HG03135 (cell line): Measurements from ENCODE around the gene CD226.
"Not testable (repeated sequence)": the region's sequence is repeated elsewhere in the genome, so short reads cannot be mapped to it uniquely, and the experiment has no call there.

Source experiments
- ATAC-seq: cut with Tn5 transposase; IDR thresholded peaks from one replicate; pipeline ENCODE4 v1.9.1; 2021; ENCODE audit warnings: mild to moderate bottlenecking, moderate library complexity; ENCODE audit not compliant: unreplicated experiment

Gene CD226

DNA sequence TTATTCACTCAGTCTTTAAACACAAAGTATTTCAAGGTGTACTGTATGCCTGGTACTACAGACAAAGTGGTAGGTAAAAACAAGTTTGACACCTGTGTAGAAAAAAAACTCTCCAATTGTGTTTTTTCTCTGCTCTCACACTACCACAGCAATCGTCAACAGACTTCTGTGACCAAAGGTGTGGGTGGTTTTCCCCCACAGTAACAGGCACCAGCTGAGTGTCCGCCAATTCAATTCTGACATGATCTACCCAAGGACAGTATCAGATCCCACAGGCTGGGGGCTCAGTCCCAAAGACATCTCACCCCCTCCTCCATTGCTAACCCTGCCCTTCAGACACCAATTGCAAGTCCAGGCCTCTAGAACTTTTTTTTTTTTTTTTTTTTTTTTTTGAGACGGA is 71.2 kb downstream of the CD226 start:
- no peak for ATAC-seq

DNA sequence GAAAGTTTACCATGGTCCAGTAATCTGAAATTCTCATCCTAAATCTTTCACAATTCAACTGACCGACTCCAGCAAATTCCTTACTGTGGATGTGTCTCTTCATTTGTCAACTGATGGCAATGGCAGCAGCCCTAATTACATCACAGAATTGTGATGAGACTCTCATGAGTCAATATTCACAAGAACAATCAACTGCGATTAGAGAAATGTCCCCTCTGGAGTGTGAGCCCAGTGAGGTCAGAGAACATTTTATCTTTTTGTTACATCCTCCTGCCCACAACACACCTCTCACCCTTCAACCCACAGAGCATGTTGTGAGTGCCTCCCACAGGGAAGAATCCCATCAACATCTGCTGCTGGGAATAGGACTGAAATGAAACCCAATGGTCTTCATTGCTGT is 73.6 kb downstream of the CD226 start:
- no peak for ATAC-seq

GRCh38 chr18:69872661-69873060 is 75.0 kb downstream of the CD226 start:
- no peak for ATAC-seq

DNA sequence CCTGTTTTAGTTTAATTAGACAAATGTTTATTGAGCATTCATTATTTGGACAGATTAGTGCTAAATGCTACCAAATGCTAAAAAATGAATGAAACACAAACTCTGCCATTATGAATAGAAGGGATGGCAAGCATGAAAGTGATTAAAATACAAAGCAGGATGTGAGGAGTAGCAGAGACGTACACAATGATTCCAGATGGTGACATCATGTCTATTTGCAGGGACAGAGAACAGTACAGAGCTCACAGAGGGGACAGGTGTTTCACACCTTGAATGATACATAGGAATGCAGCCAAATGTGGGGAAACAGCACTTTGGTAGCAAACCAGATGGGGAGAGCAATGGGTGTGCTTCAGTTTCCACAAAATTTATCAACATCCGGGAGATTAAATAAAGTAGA is 76.3 kb downstream of the CD226 start:
- ATAC-seq, result no peak

- no peak for ATAC-seq
Observed at GRCh38 chr18:69870736-69871135, 76.9 kb downstream of the CD226 start.

- ATAC-seq, result no peak
Observed at GRCh38 chr18:69866212-69866611, 81.5 kb downstream of the CD226 start.

- ATAC-seq, result no peak
Observed at GRCh38 chr18:69865776-69866175, 81.9 kb downstream of the CD226 start.

DNA sequence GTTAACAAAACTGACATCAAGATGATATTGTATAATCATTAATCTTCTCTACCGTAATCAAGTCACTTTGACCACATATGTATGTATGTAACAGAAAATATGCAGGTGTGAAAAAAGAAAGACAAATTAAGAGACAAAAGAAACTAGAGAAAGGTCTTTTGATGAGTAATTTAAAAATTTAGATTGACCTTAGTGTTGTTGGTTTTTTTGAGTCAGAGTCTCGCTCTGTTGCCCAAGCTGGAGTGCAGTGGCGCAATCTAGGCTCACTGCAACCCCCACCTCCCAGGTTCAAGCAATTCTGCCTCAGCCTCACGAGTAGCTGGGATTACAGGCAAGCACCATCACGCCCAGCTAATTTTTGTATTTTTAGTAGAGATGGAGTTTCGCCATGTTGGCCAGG is 82.9 kb downstream of the CD226 start:
- ATAC-seq, result peak; percentile 73

GRCh38 chr18:69858897-69859296 is 88.8 kb downstream of the CD226 start:
- no peak for ATAC-seq

GRCh38 chr18:69854455-69854854 is 93.2 kb downstream of the CD226 start:
- no peak for ATAC-seq

DNA sequence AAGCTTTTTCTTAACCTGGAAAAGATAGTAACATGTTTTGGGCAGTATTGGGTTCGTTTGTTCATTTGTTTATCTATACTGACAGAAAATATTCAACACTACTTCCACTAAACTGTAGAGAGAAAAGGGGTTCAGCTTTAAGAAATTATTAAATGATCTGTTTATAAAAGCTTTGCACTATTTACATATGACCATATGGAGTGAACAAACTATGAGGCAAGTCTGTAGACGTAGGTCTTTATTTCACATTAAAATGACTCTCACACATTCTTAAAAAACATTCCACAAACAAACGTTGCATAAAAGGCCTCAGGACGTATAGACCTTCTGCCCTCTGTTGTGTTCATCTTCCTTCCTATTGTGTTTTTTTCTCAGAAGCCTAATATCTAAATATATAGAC is 94.6 kb downstream of the CD226 start:
- ATAC-seq, result no peak

- ATAC-seq, result no peak
Observed at GRCh38 chr18:69845593-69846506, 101.8 kb downstream of the CD226 start.

GRCh38 chr18:69844656-69845055 is 103.0 kb downstream of the CD226 start:
- ATAC-seq, result no peak

DNA sequence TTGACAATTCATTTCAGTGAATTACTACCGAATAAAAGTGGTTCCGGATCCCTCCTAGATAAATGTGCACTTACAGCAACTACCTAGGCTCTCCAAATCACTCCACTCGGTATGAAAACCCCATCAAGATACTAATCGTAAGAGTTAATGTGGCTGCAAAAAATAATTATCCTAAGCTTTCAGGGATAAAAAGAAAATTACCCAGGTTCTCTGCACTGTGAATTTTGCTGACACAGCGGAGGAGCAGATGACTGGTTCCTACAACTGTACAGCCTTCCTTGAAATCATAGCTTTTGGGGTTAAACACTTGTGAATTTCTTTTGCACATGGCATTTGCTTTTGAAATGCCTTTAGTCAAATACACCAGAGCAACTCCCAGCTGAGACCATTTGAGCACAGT is 104.7 kb downstream of the CD226 start:
- ATAC-seq, result no peak

- no peak for ATAC-seq
Observed at GRCh38 chr18:69841117-69841516, 106.6 kb downstream of the CD226 start.

- no peak for ATAC-seq
Observed at GRCh38 chr18:69840445-69840844, 107.2 kb downstream of the CD226 start.

DNA sequence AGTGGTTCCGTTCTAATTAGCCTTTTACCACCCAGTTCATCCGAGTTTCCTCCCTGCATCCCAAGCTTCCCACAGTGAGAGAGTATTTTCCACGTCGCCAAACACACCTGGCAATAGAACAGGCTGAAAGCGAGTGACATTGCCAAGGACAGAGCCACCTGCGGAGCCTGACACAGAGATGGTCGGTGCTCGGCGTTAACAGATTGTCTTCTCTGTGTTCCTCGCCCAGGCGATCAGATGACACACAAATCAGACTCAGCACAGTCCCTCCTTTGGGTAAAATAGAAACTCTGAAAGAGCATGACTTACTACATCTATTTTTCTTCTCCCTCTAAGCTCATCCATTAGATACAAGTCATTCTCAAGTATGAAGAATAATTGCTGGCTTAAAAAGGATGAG is 107.7 kb downstream of the CD226 start:
- no peak for ATAC-seq

DNA sequence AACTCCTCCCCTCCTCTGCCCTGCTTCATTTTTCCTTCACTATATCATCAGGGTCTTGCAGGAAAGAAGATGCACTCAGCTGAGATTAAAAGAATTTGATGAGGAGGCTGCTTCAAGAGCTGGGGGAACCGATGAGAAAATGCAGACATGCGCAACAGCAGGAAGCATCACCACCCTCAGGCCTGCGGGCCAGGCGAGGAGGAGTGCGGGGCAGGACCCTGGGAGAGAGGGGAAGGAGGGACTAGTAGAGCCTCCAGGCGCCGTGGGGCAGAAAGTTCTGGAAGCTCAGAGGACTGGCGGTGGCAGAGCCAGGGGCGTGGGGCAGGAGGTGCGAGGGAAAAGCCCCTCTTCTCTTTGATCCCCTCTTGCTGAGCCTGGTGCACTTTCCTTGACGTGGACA is 108.2 kb downstream of the CD226 start:
- ATAC-seq, result no peak

DNA sequence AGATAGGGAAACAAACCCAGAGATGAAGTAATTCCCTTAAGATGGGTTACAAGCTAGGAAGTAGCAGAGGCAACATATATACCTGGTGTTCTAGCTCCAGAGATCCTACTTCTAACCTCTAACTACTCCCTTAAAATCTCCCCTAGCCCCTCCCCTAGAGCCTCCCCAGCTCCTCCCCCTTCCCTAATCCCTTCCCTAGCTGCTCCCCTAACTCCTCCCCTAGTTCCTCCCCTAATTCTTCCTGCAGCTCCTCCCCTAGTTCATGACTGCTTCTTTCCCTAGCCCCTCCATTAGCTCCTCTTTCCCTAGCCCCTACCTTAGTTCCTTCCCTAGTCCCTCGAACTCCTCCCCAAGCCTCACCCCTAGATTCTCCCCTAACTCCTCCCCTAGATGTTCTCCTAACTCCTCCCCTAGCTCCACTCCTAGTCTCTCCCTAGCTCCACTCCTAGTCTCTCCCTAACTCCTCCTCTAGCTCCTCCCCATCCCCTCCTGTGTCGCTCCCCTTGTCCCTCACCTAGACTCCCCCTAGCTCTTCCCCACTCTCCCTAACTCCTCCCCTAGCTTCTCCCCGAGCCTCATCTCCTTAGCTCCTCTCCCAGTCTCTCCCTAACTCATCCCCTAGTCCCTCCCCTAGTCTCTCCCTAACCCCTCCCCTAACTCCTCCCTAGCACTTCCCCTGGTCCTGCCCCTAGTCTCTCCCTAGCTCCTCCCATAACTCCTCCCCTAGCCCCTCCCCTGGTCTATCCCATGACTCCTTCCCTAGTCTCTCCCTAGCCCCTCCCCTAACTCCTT is 108.9 kb downstream of the CD226 start:
- ATAC-seq, result no peak

DNA sequence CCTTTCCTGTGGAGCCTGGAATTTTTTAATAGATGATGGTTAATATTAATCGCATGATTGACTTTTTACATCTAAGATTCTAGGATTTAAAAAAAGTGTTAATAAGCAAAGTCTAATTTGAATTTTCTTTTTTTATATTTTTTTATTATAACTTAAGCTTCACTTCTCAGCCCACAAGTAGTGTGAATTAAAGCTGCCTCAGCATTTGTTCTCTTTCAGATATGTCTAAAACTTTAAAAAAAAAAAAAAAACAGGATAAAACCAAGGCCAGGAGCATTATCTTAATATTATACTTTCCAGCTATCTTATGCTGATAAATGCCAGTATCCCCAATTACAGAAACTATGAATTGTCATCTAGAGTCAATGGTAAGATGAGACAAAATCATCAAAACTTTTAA is 109.7 kb downstream of the CD226 start:
- no peak for ATAC-seq

GRCh38 chr18:69834980-69835379 is 112.7 kb downstream of the CD226 start:
- not testable (repeated sequence) for ATAC-seq

DNA sequence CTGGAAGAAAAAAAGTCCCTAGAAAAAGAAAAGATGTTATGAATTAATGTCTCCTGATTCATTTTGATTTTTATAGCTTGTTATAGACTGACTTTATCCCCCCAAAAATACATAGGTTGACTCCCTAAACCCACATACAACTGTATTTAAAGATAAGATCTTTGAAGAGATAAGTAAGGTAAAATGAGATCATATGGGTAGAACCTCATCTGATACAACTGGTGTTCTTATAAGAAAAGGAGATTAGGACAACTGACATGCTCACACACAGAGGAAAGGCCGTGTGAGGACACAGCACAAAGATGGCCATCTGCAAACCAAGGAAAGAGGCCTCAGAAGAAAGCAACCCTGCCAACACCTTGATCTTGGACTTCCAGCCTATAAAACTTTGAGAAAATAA is 117.5 kb downstream of the CD226 start:
- no peak for ATAC-seq
